HG02943 (cell line): ENCODE results near the gene ELOVL5.

Source experiments
- ATAC-seq: cut with Tn5 transposase; IDR thresholded peaks from one replicate; pipeline ENCODE4 v1.9.1; 2021; ENCODE audit warnings: mild to moderate bottlenecking, low read depth, moderate library complexity; ENCODE audit not compliant: unreplicated experiment

Gene ELOVL5

DNA sequence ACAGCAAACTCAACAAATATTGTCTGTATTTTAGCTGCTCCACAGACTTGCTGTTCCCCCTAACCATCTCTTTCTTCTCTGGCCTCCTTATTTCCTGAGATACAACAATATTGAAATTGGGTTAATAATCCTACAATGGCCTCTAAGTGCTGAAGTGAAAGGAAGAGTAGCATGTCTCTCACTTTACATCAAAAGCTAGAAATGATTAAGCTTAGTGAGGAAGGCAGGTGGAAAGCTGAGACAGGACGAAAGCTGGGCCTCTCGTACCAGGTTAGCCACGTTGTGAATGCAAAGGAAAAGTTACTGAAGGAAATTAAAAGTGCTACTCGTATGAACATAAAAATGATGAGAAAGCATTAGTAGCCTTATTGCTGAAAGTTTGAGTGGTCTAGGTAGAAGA is 63.8 kb downstream of the ELOVL5 start:
- peak; percentile 63 for ATAC-seq

DNA sequence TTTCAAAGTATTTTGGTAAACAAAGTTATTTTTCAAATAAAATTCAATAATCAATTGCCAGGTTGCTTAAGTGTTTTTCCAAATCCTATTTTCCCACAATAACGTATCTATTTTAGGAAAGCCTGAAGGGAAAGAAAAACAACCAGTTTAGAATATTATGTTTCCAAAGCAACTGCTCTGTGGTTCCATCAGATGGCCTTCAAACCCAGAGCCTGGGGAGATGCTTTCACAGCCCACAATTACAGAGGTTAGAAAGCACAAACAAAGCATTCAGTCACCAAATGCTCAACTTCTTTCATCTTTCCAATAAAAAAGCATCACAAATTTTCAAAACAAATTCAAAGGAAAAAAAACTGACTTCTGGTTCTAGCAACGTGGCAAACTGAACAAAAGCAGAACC is 66.0 kb downstream of the ELOVL5 start:
- ATAC-seq, result no peak

DNA sequence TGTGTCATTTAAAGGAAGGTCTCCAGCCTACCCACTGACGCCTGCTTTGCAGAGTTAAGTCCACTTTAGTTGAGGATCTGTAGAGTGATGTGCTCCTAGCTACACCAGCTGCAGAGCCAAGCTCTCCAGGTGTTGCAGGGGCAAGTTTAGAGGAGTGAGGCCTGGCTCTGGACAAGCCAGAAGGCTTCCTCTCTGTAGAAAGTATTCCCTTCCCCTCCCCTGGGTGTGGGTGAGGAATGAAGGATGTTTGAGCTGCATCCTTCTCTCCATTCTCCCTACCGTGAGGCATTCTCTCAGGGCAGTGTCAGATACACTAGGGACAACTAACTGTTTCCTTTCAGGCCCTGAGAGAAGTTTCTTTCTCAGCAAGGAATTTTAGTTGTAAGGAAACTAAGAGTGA is 66.5 kb downstream of the ELOVL5 start:
- no peak for ATAC-seq

DNA sequence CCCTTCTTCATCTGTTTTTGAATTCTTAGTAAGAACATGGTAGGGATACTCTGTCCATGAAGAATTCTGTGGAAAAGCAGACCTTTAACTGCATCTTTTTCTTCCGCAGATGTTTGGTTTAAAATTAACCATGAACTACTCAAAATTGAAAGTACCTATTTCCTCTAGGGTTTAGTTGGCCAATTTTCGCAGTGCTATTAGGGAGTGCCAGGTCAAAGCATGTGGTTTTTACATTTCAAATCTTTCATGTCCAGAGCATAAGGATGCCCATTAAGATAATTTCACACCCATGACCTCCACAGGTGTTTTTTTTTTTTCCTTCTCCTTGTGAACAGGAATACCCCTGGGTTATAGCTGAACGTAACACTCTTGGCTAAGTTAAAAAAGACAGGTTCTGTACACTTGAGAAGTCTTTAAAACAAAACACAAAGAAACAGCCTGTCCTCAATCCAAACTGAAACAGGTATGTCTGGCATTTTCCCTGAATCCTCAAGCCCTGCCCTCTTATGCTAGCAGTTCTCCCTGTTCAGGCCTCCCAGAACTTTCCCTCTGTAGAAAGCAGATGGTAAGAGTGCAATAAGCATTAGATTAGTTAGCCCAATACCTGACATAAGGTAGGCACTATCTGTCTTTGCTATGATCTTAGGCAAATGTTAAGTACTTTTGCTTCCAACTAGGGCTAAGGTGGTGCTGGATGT is 67.1 kb downstream of the ELOVL5 start:
- ATAC-seq, result peak; percentile 55

DNA sequence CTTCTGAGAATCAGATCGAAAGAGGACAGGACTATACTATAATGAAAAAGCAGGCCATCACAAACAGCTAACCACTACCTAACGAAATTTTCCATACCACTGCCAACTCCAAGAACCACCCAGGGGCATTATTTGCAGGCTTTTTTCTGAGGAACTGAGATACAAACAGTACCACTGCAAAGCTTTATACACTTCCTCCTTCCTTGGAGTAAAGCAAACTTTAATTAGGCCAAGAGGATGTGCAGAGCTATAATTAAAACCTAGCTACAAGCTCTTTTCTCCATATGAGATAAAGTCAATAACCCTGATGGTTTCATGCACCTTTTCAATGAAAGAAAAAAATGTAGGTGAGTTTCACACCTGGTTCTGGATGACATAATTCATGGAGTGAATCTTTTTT is 68.5 kb downstream of the ELOVL5 start:
- no peak for ATAC-seq

DNA sequence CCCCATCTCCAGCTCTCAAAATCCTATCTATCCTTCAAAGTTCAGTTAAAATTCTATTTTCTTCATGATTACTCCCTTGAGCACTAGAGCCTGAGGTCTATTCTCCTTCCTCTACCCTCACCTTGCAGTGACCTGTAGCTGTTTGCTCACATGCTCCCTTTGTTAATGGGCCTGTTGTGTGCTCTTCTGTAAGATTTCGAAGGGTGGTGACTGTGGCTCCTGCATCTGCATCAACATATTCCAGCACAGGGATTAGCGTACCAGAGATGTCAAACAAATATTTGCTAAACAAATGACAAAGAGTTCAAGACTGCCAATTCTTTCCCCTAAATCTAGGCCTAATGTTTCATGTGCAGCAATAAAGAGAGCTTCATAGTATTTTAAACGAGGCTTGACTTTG is 69.5 kb downstream of the ELOVL5 start:
- no peak for ATAC-seq

DNA sequence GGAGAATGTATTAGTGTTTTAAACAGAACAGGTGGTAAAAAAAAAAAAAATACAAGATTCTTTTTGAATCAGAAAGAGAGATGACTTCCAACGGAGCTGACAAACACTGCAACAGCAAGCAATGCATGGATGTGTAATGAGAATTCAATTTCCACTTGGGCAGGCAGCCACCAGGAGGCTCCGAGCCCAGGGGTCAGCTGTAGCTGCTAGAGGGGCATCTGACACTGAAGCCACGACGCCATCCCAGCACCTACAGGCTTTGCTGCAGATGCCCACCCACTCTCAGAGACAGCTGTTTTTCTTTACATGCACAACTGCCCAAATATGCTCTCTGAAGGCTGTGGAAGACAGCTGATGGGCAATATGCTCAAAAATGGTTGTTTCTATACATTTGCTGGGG is 75.4 kb downstream of the ELOVL5 start:
- no peak for ATAC-seq

DNA sequence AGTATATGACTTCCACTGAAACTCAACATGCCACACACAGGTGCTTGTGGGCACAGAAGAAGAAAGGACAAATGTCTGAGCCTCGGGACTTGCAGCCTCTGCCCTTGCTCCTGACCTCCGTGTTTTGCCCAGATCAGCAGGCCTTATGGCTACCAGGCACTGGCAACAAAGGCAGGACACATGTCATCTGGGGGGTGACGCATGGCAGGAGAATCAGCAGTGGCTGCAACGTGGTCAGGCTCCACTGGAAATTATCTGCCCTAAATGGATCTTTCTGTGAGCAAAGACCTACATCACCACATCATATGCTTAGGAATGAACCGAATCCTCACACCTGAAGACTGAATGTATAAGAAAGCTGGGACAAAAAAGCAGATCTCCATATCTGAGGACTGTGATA is 78.9 kb downstream of the ELOVL5 start:
- no peak for ATAC-seq

DNA sequence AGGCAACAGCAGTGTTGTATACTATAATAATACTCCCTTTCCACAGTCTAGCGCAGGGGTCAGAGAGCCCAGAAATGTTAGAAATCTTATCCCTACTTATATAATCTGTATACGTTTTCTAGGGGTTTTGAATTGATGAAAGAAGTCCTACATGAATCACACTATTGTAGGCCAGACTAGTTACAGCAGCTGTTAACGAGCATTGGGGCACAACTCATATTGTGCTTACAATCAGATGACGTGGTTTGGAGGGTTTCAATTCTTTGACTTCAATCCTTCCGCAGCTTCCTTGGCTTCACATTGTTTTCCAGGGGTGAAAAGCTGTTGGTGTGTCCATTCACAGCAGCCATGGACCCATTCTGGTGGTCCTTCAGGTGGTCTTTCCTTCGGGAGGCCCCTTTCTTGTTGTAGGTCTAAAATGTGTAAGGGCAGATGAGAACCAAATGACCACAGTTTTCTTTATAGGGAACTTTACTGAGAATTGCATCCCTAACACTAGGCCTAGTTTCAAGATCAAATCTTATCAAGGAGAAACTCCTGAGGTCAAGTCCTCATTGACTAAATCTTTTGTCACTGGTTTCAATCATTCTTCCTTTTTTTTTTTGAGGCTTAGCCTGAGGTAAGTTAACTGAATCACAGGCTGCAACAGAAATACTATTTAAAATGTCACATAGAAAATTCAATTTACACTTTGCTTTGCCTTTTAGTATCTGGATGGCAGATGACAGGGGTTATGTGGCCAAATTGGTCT is 79.7 kb downstream of the ELOVL5 start:
- ATAC-seq, result no peak

DNA sequence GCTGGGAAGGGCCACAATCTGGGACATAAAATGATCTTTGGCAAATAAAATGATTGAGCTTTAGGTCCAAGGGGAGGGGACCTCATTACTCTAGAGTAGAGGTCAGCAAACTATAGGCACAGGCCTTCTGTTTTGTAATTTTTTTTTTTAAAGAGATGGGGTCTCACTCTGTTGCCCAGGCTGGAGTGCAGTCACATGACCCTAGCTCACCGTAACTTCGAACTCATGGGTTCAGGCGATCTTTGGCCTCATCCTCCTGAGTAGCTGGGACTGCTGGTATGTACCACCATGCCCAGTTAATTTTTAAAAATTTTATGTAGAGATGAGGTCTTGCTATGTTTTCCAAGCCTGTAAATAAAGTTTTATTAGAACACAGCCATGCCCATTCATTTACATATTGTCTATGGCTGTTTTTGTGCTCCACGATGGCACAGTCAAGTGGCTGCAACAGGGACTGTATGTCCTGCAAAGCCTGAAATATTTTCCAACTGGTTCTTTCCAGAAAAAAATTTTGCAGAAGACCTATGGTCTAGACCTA is 82.1 kb downstream of the ELOVL5 start:
- ATAC-seq, result no peak

DNA sequence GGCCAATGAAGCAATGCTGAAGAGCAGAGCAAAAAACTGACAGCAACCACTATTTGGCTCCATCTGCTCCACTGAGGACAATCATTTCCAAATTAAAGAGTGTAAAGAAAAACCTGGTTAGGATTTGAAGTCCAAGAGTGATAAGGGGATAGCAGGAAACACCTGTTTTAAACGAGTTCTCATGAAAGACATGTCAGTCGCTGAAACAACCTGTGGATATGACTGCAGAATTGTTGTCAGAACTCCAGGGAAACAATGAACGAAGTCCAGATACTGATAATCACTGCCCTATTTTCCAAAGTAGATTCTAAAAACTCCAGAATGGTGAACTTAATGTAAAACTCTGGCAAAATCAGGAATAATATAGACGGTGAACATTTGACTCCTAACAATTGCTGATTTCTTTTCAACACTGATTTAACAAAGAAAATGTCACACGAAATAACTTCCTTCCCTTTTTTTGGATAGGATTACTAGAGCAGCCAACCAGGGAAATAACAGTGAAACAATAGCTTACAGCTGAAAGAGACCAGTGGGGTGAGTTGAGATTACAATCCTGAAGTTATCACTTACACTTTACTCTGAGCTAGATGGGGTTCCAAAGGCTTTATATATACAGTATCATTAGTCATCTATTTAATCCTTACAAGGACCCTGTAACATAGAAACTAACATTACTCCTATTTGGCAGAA is 83.7 kb downstream of the ELOVL5 start:
- no peak for ATAC-seq

DNA sequence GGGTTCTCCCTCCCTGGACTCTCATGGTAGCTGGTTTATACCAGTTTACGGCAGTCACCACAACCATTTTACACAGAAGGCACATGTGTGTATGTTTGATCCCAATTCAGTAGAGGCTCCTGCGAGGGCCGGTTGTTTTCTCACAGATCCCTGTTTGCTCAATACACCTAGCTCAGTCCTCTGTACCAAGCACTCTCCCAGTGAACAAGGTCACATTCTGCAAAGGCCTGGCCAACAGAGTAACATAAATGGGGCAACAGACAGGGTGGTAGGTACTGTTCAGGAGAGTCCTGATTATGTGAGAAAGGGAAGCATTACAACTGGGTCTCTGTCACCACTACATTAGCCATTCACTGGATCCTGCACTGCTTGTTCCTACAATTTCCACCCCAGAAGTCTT is 84.4 kb downstream of the ELOVL5 start:
- ATAC-seq, result no peak

DNA sequence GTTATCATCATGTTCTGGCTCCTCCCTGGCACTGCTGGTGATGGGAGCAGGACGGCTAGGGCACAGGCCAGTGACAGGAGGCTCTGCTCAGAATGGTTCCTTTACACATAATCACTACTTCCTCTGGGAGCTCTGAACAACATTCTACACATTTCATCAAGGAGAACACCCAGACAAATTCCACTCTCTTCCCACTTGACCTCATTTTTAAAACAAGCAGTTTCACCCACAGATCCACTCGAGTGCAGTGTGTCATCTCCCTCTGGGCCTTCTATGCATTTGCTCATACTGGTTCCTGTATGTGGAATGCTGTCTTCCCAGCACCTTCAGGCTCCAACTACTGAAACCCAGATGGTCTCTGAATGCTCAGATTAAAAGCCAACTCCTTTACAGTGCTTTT is 84.8 kb downstream of the ELOVL5 start:
- no peak for ATAC-seq

DNA sequence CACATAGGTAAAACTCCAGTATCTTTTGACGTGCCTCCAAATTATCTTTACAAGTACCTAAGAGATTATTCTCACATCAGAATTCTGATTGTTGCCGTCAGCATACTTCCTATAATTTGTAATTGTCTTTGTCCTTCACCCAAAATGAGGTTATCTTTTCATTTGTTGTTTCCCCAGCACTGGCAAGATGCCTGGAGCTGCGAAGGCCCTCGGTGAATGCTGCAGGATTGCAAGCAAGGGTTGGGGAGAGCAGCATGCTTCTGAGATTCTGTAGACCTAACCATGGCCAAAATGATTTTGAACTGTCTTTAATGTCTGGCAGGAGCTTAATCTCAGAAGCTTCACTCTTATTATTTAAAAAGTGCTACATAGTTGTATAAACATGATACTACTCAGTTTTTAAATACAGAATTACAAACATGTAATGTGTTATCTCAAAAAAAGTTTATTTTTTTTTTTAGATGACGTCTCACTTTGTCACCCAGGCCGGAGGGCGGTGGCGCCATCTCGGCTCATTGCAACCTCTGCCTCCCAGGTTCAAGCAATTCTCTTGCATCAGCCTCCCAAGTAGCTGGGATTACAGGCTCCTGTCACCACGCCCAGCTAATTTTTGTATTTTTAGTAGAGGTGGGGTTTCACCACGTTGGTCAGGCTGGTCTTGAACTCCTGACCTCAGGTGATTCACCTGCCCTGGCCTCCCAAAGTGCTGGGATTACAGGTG is 88.7 kb downstream of the ELOVL5 start:
- ATAC-seq, result no peak

DNA sequence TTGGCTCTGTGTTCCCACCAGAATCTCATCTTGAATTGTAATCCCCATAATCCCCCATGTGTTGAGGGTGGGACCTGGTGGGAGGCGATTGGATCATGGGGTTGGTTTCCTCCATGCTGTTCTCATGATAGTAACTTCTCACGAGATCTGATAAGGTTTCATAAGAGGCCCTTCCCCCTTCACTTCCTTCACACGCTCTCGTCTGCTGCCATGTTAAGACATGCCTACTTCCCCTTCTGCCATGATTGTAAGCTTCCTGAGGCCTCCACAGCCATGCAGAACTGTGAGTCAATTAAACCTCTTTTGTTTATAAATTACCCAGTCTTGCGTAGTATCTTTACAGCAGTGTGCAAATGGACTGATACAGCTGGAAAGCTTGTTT is 90.0 kb downstream of the ELOVL5 start:
- ATAC-seq, result no peak

DNA sequence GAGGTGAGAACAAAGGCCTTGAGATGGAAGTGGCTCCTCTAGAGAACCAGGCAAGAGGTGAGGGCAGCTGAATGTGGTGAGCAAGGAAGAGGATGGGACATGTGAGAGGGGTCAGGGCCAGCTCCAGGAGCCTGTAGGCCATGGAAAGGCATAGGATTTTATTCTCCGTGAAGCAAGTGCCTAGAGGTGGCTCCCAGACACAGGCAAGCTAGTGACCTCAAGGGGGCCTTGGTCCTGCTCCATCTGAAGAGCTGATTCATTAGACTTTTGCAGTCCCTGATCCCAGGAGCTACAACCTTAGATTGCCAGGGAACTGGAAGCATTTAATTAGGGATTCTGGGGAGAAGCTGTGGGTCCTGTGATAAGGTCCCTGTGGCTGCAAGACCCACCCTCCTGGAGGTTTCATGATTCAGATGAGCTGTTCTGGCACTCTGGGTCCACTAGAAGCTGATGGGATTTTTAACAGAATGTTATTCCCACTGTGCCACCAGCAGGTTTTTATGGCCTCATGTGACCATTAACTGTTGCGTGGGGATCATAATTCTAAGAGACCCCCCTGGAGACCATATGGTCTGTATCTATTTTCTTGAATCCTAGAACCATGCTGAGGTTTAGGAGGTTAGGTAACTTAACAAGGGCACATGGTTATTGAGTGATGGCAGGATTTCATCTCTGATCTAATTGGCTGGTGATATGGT is 90.5 kb downstream of the ELOVL5 start:
- no peak for ATAC-seq

DNA sequence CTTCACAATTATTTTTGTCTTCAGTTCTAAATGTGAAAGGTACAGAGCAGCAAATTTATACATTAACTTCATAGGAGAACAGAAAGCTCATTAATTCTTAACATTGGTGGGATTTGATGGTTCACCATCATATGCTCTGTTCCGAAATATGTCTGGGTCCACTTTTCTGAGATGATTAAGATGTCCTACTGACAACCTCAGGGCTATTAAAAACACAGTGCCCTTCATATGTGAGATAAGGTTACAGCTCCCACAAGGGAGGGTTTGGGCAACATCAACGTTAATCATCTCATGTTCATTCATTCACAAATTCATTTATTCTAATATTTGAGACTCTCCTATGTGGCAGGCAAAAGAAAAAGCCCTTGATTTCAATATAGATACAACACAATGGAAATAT is 91.2 kb downstream of the ELOVL5 start:
- no peak for ATAC-seq

DNA sequence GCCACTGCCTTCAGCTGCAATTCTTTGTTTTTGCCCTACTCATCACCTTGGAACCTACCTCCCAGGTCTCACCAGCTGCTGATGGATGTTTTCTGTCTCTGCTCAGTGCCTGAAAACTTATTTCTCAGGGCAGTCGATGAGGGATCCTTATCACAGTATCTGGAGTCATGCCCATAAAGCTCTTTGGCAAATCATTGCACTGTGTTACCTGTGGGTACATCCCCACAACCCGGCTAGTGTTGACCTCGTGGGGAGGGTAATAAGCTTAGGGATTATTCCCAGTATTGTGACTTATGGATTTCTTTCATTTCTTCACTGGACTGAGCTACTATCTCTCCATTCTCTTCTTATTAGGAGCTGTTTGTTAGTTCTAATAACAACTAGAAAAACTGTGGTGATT is 91.7 kb downstream of the ELOVL5 start:
- ATAC-seq, result no peak

DNA sequence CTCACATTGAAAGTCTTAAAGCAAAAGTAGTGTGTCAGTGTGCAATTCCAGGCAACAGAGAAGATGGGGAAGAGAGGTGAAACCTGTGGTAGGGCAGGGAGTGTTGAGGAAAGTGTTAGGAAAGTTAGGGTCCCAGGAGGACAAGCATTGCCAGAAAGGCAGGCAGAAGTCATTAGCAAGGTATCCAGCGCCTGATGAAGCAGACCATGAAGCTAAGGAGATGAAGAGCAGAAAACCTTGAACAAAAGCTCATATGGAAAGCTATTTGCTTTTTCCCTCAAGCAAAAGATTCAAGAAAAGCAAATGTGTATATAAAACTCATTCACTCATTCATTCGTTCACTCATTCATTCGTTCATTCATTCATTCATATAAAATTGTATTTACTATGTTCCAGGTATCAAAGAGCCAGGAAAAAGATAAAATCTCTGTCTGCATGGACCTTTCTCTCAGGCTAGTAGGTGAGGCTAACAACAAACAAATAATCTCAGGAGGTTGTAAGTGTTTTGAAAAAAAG is 96.5 kb downstream of the ELOVL5 start:
- ATAC-seq, result no peak

DNA sequence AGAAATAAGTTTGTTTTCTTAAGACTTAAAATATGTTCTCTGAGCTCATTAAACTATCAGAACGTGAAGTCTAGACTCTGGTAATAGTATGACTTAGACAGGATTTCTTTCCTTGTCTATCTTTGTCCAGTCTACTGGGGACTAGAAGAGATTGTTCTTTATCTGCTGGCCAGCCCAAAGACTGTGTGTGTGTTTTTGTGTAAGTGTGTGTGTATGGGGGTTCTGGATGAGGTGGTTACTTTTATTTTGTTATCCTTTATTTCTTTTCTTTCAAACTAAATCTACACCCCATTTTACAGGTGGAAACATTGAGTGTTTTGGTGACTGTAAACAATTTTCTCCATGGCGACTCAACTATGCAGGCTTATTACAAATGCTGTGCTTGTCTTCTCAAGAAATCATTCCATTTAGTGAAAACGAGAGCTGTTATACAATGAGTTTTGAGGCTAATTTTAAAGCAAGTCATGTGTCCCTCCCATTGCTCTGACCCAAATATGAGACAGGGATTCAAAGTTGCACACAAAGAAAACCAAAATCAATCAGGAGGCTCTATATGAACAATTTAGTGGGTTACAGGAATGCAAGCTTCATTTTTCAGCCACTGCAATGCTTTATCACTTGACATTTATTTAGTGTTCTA is 97.6 kb downstream of the ELOVL5 start:
- ATAC-seq, result no peak
